Stimulated activated CD8-positive, alpha-beta memory T cell treated with anti-CD3 and anti-CD28 coated beads, Interleukin-4, amount 100 ng/mL, for 24 hours (primary cell): ENCODE measurements around the gene MACROD2.

ENCODE experiments used
- DNase-seq: peaks from one replicate; pipeline ENCODE4 v3.0.0-alpha.2; 2020; ENCODE audit warnings: low read depth

MACROD2 gene

GRCh38 chr20:15542655-15543054 is 1547.3 kb downstream of the MACROD2 start:
- no peak for DNase-seq

GRCh38 chr20:15544742-15545141 is 1549.4 kb downstream of the MACROD2 start:
- DNase-seq = no peak

- DNase-seq = no peak
Measured at GRCh38 chr20:15546525-15547023, 1551.3 kb downstream of the MACROD2 start.

GRCh38 chr20:15547119-15547518 is 1551.8 kb downstream of the MACROD2 start:
- DNase-seq = no peak

GRCh38 chr20:15550116-15550870 is 1555.0 kb downstream of the MACROD2 start:
- no peak for DNase-seq

- no peak for DNase-seq
Measured at GRCh38 chr20:15555913-15556312, 1560.6 kb downstream of the MACROD2 start.

GRCh38 chr20:15556869-15557268 is 1561.6 kb downstream of the MACROD2 start:
- no peak for DNase-seq

- no peak for DNase-seq
Measured at GRCh38 chr20:15561070-15561569, 1565.8 kb downstream of the MACROD2 start.

GRCh38 chr20:15561707-15562404 is 1566.5 kb downstream of the MACROD2 start:
- no peak for DNase-seq

- DNase-seq = no peak
Measured at GRCh38 chr20:15563836-15564235, 1568.5 kb downstream of the MACROD2 start.

- no peak for DNase-seq
Measured at GRCh38 chr20:15564981-15565380, 1569.7 kb downstream of the MACROD2 start.

GRCh38 chr20:15565786-15566185 is 1570.5 kb downstream of the MACROD2 start:
- DNase-seq = no peak

GRCh38 chr20:15567219-15567618 is 1571.9 kb downstream of the MACROD2 start:
- DNase-seq = no peak

GRCh38 chr20:15570156-15570555 is 1574.8 kb downstream of the MACROD2 start:
- no peak for DNase-seq

- no peak for DNase-seq
Measured at GRCh38 chr20:15571056-15571455, 1575.7 kb downstream of the MACROD2 start.

GRCh38 chr20:15575255-15575654 is 1579.9 kb downstream of the MACROD2 start:
- no peak for DNase-seq

GRCh38 chr20:15576411-15576810 is 1581.1 kb downstream of the MACROD2 start:
- no peak for DNase-seq

GRCh38 chr20:15578113-15578512 is 1582.8 kb downstream of the MACROD2 start:
- DNase-seq = no peak

- DNase-seq = no peak
Measured at GRCh38 chr20:15579688-15580087, 1584.4 kb downstream of the MACROD2 start.

GRCh38 chr20:15582146-15582760 is 1586.9 kb downstream of the MACROD2 start:
- no peak for DNase-seq

GRCh38 chr20:15584507-15584906 is 1589.2 kb downstream of the MACROD2 start:
- DNase-seq = no peak

GRCh38 chr20:15593081-15593480 is 1597.8 kb downstream of the MACROD2 start:
- no peak for DNase-seq
